ENCODE data around the gene PI3.

PI3 gene

GRCh38 chr20:45189067-45189609 lies 14.4 kb downstream of the PI3 start:
- DNase-seq, result no peak

GRCh38 chr20:45189861-45190260 lies 15.2 kb downstream of the PI3 start:
- DNase-seq, result no peak

- no peak for DNase-seq
Measured at GRCh38 chr20:45191926-45192325, 17.2 kb downstream of the PI3 start.

- no peak for DNase-seq
Measured at GRCh38 chr20:45193331-45193730, 18.6 kb downstream of the PI3 start.

- DNase-seq, result no peak
Measured at GRCh38 chr20:45206725-45207124, 32.0 kb downstream of the PI3 start, which contains the start of gene SEMG1. SEMG1 (plus strand) TSS chr20:45207033; CDS start chr20:45207054, 21 bp downstream.

GRCh38 chr20:45209924-45210323 lies 35.2 kb downstream of the PI3 start:
- DNase-seq, result no peak

- DNase-seq, result no peak
Measured at GRCh38 chr20:45211569-45212474, 37.1 kb downstream of the PI3 start.

- DNase-seq, result no peak
Measured at GRCh38 chr20:45212836-45213235, 38.1 kb downstream of the PI3 start.

- no peak for DNase-seq
Measured at GRCh38 chr20:45218124-45218523, 43.4 kb downstream of the PI3 start.

- DNase-seq, result no peak
Measured at GRCh38 chr20:45218636-45219035, 43.9 kb downstream of the PI3 start.

- no peak for DNase-seq
Measured at GRCh38 chr20:45221076-45221475, 46.4 kb downstream of the PI3 start, which contains the start of gene SEMG2. SEMG2 (plus strand) TSS chr20:45221373; CDS start chr20:45221390, 17 bp downstream.

GRCh38 chr20:45223136-45223535 lies 48.4 kb downstream of the PI3 start:
- no peak for DNase-seq
